Activated CD8-positive, alpha-beta memory T cell treated with anti-CD3 and anti-CD28 coated beads, Interleukin-2, amount 50 U/mL, for 1 hour (primary cell): ENCODE results near the gene SNX30.

ENCODE experiments used
- DNase-seq: peaks from one replicate; pipeline ENCODE4 v3.0.0-alpha.2; 2020; ENCODE audit errors: extremely low read depth

SNX30 gene

GRCh38 chr9:112783551-112783954 lies 33.0 kb downstream of the SNX30 start:
- no peak for DNase-seq

- DNase-seq: no peak
Observed at GRCh38 chr9:112784020-112784785, 33.6 kb downstream of the SNX30 start.

GRCh38 chr9:112785986-112786385 lies 35.4 kb downstream of the SNX30 start:
- DNase-seq: no peak

- DNase-seq: no peak
Observed at GRCh38 chr9:112786829-112787520, 36.4 kb downstream of the SNX30 start.

GRCh38 chr9:112787978-112788377 lies 37.4 kb downstream of the SNX30 start:
- DNase-seq: no peak

- DNase-seq: no peak
Observed at GRCh38 chr9:112789473-112789872, 38.9 kb downstream of the SNX30 start.

GRCh38 chr9:112789891-112790774 lies 39.6 kb downstream of the SNX30 start:
- DNase-seq: no peak

GRCh38 chr9:112792670-112793069 lies 42.1 kb downstream of the SNX30 start:
- DNase-seq: no peak

GRCh38 chr9:112793213-112793810 lies 42.8 kb downstream of the SNX30 start:
- peak; percentile 55 for DNase-seq

- no peak for DNase-seq
Observed at GRCh38 chr9:112794731-112795130, 44.2 kb downstream of the SNX30 start.

GRCh38 chr9:112795921-112796320 lies 45.4 kb downstream of the SNX30 start:
- DNase-seq: no peak

GRCh38 chr9:112796485-112796884 lies 45.9 kb downstream of the SNX30 start:
- no peak for DNase-seq

GRCh38 chr9:112809351-112809848 lies 58.8 kb downstream of the SNX30 start:
- no peak for DNase-seq

- DNase-seq: no peak
Observed at GRCh38 chr9:112809906-112810305, 59.3 kb downstream of the SNX30 start.

GRCh38 chr9:112810696-112811490 lies 60.3 kb downstream of the SNX30 start:
- DNase-seq: no peak

GRCh38 chr9:112811518-112811917 lies 61.0 kb downstream of the SNX30 start:
- DNase-seq: no peak

GRCh38 chr9:112815868-112816267 lies 65.3 kb downstream of the SNX30 start:
- no peak for DNase-seq

GRCh38 chr9:112817860-112818203 lies 67.3 kb downstream of the SNX30 start:
- DNase-seq: no peak

- DNase-seq: no peak
Observed at GRCh38 chr9:112819635-112820496, 69.3 kb downstream of the SNX30 start.

GRCh38 chr9:112820881-112821280 lies 70.3 kb downstream of the SNX30 start:
- DNase-seq: no peak
